Lung (tissue), 12 donors: ENCODE results near the gene EHMT2. TPM values are rescaled to one million over a fixed set of nuclear protein-coding genes. Genes with fewer than 3 reads are reported as not detected.

ENCODE experiments used
- ATAC-seq: fragments of 200-7000 bp; cut with Tn5 transposase; one replicate; pipeline ENCODE4 v1.9.1; 2020; ENCODE audit warnings: moderate number of reproducible peaks; ENCODE audit not compliant: insufficient read depth, low FRiP score
- DNase-seq, 3 donors: peaks; one replicate each; pipeline ENCODE4 v3.0.0-alpha.2; 2013 to 2017
- H3K27ac ChIP-seq, 2 donors: one replicate each; pipeline ENCODE4 v1.5.1; 2013; ENCODE audit warnings: mild to moderate bottlenecking in 2 of 2, moderate library complexity in 2 of 2, control low read depth in 1 of 2, inconsistent platforms in 1 of 2, low read depth in 1 of 2, low read length in 1 of 2
- H3K27me3 ChIP-seq, 3 donors: one replicate each; pipeline ENCODE4 v1.5.1; 2013; ENCODE audit warnings: low read length in 2 of 3; ENCODE audit not compliant: control insufficient read depth in 3 of 3, insufficient read depth in 3 of 3
- H3K36me3 ChIP-seq, 4 donors: one replicate each; pipeline ENCODE4 v1.5.1; 2013; ENCODE audit warnings: low read length in 4 of 4, mild to moderate bottlenecking in 1 of 4, moderate library complexity in 1 of 4; ENCODE audit not compliant: control insufficient read depth in 4 of 4, insufficient read depth in 4 of 4
- H3K4me1 ChIP-seq, 5 donors: one replicate each; pipeline ENCODE4 v1.5.1; 2013; ENCODE audit warnings: low read length in 5 of 5, mild to moderate bottlenecking in 2 of 5, moderate library complexity in 1 of 5; ENCODE audit not compliant: control insufficient read depth in 5 of 5, insufficient read depth in 5 of 5
- H3K4me3 ChIP-seq: one replicate; pipeline ENCODE4 v1.5.1; 2013; ENCODE audit warnings: mild to moderate bottlenecking, control low read depth, moderate library complexity
- H3K9ac ChIP-seq, 2 donors: one replicate each; pipeline ENCODE4 v1.5.1; 2013; ENCODE audit warnings: low read length in 2 of 2, control low read depth in 1 of 2; ENCODE audit not compliant: insufficient read depth in 1 of 2
- H3K9me3 ChIP-seq, 4 donors: one replicate each; pipeline ENCODE4 v1.5.1; 2013; ENCODE audit warnings: low read length in 3 of 4, mild to moderate bottlenecking in 1 of 4, moderate library complexity in 1 of 4; ENCODE audit not compliant: control insufficient read depth in 4 of 4, insufficient read depth in 3 of 4
- WGBS, 2 donors: extraction: QIAGEN DNeasy Blood & Tissue Kit; methylation state at CpG; one replicate each; pipeline ENCODE4 v1.1.7; 2013; 5-methylcytosine and 5-hydroxymethylcytosine counted together
- polyA plus RNA-seq, 2 donors: library from polyadenylated mRNA; stranded (reverse); fragments of 200-250 nt; gene quantifications; one replicate each; pipeline ENCODE4 v1.2.1, GENCODE V29; 2013
- total RNA-seq, 2 donors: library from RNA; depleted of rRNA in 1 of 2; stranded (reverse); fragments of >200 nt in 1 of 2; gene quantifications; one replicate each; pipeline ENCODE4 v1.2.1, GENCODE V29; 2014 to 2021
- TF ChIP-seq, protein P1 (sequence below): IDR thresholded peaks from 2 replicates; pipeline ENCODE4 v1.5.1; 2012; ENCODE audit warnings: mild to moderate bottlenecking; ENCODE audit errors: control extremely low read depth, extremely low read depth
- donor health status: control.
- donor health status: control.
- donor health status: Bipolar disorder and iron deficiency.
- donor health status: healthy.
- donor health status: DM: yes; HTN: yes; CAD: no.

EHMT2 gene
- total and polyA plus RNA-seq, 4 donors, result 21.2 to 43.4 (median 34.8) TPM

DNA sequence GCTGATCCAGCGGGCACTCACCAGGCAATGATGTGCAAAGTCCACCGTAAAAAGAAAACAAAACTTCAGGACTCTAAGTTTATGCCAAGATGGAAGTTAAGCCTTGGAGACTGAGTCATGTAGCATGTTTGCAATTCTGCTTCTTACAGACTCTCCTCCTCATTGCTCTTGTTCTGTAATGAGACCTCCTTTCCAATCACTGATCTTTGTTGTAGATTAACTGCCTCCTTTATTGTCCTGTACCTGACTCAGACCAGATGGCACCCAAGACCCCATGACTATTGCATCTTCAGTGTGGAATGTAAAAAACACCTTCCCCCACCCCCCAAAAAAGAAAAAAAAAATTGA, 46.0 kb downstream of the EHMT2 start:
- no peak for ATAC-seq
- no peaks in the 10 kb centered on the region for H3K36me3 ChIP-seq
- 91% methylated on average over 2 of the region's 2 CpGs for WGBS, 2 donors
- H3K4me3 ChIP-seq, result no peak overlapping the region
- no peak overlapping the region for H3K9ac ChIP-seq
- TF ChIP-seq, protein P1, sequence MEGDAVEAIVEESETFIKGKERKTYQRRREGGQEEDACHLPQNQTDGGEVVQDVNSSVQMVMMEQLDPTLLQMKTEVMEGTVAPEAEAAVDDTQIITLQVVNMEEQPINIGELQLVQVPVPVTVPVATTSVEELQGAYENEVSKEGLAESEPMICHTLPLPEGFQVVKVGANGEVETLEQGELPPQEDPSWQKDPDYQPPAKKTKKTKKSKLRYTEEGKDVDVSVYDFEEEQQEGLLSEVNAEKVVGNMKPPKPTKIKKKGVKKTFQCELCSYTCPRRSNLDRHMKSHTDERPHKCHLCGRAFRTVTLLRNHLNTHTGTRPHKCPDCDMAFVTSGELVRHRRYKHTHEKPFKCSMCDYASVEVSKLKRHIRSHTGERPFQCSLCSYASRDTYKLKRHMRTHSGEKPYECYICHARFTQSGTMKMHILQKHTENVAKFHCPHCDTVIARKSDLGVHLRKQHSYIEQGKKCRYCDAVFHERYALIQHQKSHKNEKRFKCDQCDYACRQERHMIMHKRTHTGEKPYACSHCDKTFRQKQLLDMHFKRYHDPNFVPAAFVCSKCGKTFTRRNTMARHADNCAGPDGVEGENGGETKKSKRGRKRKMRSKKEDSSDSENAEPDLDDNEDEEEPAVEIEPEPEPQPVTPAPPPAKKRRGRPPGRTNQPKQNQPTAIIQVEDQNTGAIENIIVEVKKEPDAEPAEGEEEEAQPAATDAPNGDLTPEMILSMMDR, result no peak
- H3K27me3 ChIP-seq, result no peaks in the 10 kb centered on the region
- no peaks in the 10 kb centered on the region for H3K9me3 ChIP-seq
- no peak for DNase-seq
- H3K4me1 ChIP-seq, result no peaks in the 10 kb centered on the region
- H3K27ac ChIP-seq, result no peak overlapping the region

DNA sequence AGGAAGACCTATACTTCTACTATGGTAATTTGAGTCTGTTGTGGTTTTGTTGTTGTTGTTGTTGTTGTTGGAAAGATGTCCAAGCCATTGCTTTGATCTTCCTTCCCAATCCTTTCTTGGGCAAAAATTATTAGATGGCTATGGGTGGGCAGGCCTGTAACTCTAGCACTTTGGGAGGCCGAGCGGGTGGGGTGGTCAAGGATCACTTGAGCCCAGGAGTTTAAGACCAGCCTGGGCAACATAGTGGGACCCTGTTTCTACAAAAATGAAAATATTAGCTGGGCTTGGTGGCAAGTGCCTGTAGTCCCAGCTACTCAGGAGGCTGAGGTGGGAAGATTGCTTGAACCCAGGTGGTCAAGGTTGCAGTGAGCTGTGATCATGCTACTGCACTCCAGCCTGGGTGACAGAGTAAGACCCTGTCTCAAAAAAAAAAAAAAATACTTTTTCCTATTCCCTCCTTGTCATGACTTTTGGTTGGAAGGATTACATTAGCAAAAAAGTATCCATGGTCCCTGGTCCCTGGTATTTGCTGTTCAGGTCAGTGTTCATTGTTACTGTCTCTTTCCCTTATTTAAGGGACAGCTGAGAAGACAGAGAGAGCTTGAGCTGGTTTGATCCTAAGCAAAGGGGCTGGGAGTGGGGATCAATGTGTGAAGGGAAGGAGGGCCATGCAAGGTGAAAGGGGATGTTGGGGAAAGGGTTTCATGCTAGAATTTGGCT, 46.6 kb downstream of the EHMT2 start:
- Histone ChIP-seq H3K9ac (no peak overlapping the region), H3K4me3 (no peak overlapping the region), H3K27me3 (no peaks in the 10 kb centered on the region), H3K4me1 (no peaks in the 10 kb centered on the region), H3K9me3 (no peaks in the 10 kb centered on the region), H3K27ac (no peak overlapping the region), H3K36me3 (no peaks in the 10 kb centered on the region)
- ATAC-seq (no peak), DNase-seq (no peak)
- TF ChIP-seq, protein P1, result no peak
- 100% methylated on average over 2 of the region's 2 CpGs for WGBS, 2 donors

DNA sequence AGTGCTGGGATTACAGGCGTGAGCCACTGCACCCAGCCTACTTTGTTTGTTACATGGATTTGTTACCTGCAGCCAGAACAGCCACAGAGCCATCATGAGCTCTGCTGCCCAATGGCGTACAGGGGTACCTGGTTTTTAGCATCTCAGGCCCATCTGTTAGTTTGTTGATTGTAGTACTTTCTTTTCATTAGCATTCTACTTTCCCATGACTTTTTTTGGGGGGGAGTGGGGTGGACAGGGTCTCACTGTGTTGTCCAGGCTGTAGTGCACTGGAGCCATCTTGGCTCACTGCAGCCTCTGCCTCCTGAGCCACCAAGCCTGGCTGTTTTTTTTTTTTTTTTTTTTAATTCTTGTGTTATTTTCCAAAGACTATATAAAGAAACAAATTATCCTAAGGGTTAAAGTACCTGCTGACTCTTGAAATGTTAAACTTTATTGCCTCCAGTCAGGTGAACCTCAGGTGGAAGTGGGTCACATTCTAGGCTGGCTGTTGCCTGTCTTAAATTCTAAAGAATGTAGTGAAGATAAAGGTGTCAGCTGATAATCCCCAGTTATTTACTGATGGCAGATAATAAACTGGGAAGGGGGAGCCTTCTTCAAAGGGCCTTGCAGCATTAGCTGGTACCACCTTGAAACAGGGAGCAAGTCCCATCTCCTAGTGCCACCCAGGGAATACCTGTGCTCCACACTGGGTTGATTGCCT, 50.1 kb downstream of the EHMT2 start:
- no peak for ATAC-seq
- Histone ChIP-seq H3K9me3 (no peaks in the 10 kb centered on the region), H3K27ac (no peak overlapping the region), H3K4me3 (no peak overlapping the region), H3K36me3 (no peaks in the 10 kb centered on the region), H3K4me1 (no peaks in the 10 kb centered on the region), H3K27me3 (no peaks in the 10 kb centered on the region), H3K9ac (no peak overlapping the region)
- WGBS, 2 donors, result 93 to 100% methylated on average over 2 of the region's 2 CpGs
- DNase-seq, result no peak
- TF ChIP-seq, protein P1, result no peak
